ENCODE results near the gene USP17L29.
"Not testable (repeated sequence)": the region's sequence is repeated elsewhere in the genome, so short reads cannot be mapped to it uniquely, and the experiment has no call there.

Gene USP17L29, protein sequence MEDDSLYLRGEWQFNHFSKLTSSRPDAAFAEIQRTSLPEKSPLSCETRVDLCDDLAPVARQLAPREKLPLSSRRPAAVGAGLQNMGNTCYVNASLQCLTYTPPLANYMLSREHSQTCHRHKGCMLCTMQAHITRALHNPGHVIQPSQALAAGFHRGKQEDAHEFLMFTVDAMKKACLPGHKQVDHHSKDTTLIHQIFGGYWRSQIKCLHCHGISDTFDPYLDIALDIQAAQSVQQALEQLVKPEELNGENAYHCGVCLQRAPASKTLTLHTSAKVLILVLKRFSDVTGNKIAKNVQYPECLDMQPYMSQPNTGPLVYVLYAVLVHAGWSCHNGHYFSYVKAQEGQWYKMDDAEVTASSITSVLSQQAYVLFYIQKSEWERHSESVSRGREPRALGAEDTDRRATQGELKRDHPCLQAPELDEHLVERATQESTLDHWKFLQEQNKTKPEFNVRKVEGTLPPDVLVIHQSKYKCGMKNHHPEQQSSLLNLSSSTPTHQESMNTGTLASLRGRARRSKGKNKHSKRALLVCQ

DNA sequence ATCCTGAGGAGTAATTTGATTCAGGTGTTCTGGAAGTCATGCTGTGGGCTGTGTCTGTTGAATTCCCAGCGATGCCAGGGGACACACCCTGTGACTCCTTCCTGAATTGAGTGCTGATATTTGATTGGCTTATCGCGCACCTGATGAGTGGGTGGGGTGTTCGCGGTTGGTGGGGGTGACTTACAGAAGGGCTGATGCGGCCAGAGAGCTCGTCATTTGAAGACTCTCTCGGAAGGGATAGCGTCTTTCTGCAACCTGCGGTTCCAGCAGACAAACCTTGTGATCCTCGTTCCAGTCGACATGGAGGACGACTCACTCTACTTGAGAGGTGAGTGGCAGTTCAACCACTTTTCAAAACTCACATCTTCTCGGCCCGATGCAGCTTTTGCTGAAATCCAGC lies at the start of gene USP17L29:
TSS of gene USP17L29 (plus strand) at position 301 of the 400 bp plus-strand sequence. CDS start at position 301, 0 bp downstream.
- not testable (repeated sequence) for DNase-seq

DNA sequence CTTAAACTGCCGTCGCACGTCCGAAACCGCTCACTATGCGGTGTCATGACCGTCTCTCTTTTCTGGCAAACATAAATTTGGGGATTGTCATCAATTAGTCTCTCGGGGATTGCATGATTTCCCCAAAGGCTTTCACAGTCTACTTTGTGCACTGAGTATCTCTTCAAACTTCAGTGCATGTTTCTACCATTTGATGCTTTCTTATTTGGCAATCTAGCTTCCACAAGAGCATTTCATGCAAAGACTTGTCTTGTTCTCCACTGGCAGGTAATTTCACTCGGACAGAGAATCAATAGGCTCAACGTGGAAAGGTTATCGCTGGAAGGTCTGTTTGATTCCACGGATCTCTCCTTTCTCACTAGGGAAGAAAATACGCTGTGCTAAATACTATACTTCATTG lies 29.2 kb upstream of the USP17L29 start:
- DNase-seq, result not testable (repeated sequence)

DNA sequence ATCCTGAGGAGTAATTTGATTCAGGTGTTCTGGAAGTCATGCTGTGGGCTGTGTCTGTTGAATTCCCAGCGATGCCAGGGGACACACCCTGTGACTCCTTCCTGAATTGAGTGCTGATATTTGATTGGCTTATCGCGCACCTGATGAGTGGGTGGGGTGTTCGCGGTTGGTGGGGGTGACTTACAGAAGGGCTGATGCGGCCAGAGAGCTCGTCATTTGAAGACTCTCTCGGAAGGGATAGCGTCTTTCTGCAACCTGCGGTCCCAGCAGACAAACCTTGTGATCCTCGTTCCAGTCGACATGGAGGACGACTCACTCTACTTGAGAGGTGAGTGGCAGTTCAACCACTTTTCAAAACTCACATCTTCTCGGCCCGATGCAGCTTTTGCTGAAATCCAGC lies 28.6 kb upstream of the USP17L29 start, which contains the start of gene USP17L24:
TSS of gene USP17L24 (plus strand) at position 301 of the 400 bp plus-strand sequence. CDS start at position 301, 0 bp downstream.
- not testable (repeated sequence) for DNase-seq

DNA sequence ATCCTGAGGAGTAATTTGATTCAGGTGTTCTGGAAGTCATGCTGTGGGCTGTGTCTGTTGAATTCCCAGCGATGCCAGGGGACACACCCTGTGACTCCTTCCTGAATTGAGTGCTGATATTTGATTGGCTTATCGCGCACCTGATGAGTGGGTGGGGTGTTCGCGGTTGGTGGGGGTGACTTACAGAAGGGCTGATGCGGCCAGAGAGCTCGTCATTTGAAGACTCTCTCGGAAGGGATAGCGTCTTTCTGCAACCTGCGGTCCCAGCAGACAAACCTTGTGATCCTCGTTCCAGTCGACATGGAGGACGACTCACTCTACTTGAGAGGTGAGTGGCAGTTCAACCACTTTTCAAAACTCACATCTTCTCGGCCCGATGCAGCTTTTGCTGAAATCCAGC lies 23.8 kb upstream of the USP17L29 start, which contains the start of gene USP17L25:
TSS of gene USP17L25 (plus strand) at position 301 of the 400 bp plus-strand sequence. CDS start at position 301, 0 bp downstream.
- DNase-seq, result not testable (repeated sequence)

DNA sequence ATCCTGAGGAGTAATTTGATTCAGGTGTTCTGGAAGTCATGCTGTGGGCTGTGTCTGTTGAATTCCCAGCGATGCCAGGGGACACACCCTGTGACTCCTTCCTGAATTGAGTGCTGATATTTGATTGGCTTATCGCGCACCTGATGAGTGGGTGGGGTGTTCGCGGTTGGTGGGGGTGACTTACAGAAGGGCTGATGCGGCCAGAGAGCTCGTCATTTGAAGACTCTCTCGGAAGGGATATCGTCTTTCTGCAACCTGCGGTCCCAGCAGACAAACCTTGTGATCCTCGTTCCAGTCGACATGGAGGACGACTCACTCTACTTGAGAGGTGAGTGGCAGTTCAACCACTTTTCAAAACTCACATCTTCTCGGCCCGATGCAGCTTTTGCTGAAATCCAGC lies 19.1 kb upstream of the USP17L29 start, which contains the start of gene USP17L26:
TSS of gene USP17L26 (plus strand) at position 301 of the 400 bp plus-strand sequence. CDS start at position 301, 0 bp downstream.
- not testable (repeated sequence) for DNase-seq

DNA sequence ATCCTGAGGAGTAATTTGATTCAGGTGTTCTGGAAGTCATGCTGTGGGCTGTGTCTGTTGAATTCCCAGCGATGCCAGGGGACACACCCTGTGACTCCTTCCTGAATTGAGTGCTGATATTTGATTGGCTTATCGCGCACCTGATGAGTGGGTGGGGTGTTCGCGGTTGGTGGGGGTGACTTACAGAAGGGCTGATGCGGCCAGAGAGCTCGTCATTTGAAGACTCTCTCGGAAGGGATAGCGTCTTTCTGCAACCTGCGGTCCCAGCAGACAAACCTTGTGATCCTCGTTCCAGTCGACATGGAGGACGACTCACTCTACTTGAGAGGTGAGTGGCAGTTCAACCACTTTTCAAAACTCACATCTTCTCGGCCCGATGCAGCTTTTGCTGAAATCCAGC lies 14.3 kb upstream of the USP17L29 start, which contains the start of gene USP17L5:
TSS of gene USP17L5 (plus strand) at position 301 of the 400 bp plus-strand sequence. CDS start at position 301, 0 bp downstream.
- DNase-seq, result not testable (repeated sequence)

DNA sequence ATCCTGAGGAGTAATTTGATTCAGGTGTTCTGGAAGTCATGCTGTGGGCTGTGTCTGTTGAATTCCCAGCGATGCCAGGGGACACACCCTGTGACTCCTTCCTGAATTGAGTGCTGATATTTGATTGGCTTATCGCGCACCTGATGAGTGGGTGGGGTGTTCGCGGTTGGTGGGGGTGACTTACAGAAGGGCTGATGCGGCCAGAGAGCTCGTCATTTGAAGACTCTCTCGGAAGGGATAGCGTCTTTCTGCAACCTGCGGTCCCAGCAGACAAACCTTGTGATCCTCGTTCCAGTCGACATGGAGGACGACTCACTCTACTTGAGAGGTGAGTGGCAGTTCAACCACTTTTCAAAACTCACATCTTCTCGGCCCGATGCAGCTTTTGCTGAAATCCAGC lies 9.6 kb upstream of the USP17L29 start, which contains the start of gene USP17L27:
TSS of gene USP17L27 (plus strand) at position 301 of the 400 bp plus-strand sequence. CDS start at position 301, 0 bp downstream.
- DNase-seq, result not testable (repeated sequence)

DNA sequence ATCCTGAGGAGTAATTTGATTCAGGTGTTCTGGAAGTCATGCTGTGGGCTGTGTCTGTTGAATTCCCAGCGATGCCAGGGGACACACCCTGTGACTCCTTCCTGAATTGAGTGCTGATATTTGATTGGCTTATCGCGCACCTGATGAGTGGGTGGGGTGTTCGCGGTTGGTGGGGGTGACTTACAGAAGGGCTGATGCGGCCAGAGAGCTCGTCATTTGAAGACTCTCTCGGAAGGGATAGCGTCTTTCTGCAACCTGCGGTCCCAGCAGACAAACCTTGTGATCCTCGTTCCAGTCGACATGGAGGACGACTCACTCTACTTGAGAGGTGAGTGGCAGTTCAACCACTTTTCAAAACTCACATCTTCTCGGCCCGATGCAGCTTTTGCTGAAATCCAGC lies 4.8 kb upstream of the USP17L29 start, which contains the start of gene USP17L28:
TSS of gene USP17L28 (plus strand) at position 301 of the 400 bp plus-strand sequence. CDS start at position 301, 0 bp downstream.
- DNase-seq, result not testable (repeated sequence)

DNA sequence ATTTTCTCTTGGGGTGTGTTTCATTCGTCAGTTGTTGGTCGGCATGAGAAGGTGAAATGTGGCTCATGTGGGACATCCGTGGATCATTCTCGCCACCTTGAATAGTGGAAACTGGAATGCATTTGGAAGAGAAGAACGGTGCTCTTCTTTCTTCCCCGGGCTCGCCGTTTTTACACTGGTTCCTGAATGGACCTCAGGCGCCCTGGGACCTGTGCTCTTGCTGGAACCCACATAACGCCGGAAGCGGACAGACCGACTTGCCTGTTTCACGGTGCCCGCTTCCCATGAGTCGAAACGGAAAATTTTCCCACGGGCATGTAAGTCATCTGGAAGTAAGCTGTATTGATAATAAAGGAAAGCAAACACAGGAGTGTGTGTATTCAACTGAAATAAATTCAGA lies 2.6 kb upstream of the USP17L29 start:
- not testable (repeated sequence) for DNase-seq

DNA sequence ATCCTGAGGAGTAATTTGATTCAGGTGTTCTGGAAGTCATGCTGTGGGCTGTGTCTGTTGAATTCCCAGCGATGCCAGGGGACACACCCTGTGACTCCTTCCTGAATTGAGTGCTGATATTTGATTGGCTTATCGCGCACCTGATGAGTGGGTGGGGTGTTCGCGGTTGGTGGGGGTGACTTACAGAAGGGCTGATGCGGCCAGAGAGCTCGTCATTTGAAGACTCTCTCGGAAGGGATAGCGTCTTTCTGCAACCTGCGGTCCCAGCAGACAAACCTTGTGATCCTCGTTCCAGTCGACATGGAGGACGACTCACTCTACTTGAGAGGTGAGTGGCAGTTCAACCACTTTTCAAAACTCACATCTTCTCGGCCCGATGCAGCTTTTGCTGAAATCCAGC lies 9.4 kb downstream of the USP17L29 start, which contains the start of gene USP17L30:
TSS of gene USP17L30 (plus strand) at position 301 of the 400 bp plus-strand sequence. CDS start at position 301, 0 bp downstream.
- not testable (repeated sequence) for DNase-seq

DNA sequence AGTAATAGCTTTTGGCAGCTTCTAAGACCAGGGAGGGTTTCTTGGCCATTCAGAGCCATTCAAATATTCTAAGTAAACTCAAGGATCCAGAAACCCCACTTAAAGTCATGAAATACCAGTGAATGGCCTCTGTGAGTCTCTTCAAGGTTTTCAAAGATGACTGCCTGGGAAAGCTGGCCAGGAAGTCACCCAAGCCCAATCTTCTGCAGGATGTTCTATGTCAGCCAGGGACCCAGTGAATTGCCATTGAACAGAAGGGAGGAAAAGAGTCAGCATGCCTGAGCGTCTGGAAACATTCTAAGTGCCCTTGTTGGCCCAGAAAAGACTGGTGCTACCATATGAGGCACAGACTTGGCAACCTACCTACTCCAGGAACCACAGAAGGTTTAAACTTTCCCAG lies 26.4 kb downstream of the USP17L29 start:
- DNase-seq, result not testable (repeated sequence)

DNA sequence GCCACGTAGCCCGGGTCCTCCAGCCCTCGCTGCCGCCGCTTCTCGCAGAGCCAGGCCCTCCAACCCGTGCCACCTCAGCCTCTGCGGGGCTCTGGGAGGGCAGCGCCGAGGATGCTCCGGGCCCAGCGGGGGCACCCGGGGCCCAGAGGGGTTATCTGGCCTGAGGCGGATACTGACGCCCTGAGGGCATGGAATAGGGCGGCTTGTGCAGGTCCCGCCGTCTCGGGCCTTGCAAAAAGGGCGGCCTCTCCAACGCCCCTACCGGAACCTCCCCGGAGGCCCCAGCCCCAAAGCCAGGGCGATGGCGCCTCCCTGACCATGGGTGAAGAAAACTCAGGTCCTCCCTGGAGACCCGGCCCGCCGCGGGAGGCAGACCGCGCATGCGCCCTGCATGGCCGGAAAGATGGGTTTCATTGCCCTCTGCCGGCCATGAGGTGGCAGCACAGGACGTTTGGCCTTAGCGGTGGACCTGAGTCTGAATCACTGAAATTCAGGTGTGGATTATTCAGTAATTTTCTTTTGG lies 27.6 kb downstream of the USP17L29 start:
- not testable (repeated sequence) for DNase-seq

DNA sequence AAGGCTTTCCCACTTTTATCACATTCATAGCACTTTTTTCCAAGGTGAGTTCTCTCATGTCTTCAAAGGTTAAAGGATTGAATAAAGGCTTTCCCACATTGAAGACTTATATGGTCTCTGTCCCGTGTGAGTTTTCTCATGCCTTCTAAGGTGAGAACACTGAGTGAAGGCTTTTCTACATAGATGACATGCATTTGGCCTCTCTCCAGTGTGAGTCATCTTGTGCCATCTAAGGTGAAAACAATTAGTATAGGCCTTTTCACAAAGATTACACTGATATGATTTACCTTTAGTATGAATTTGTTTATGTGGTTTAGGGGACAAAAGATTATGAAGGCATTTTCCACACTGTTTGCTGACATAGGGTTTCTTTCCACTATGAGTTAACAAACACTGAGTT lies 30.7 kb downstream of the USP17L29 start:
- no peak for DNase-seq

DNA sequence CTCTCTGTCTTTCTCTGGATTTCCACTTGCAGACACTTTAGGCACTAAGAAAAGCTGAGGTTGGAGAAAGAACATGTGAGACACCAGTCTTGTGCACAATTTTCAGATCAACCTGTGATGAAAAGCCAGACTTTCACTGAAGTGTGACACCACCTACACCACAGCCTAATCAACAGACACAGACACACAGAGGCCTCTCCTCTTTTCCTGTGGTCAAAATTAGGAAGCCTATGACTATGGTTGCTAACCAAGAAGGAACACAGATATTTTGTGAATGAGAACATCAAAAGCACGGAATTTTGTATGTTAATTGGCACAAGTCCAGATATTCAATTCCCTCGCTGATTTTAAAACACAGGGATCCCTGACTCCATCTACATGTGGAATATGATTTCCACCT lies 35.6 kb downstream of the USP17L29 start:
- DNase-seq, result not testable (repeated sequence)
